HG03175 (cell line): ENCODE data around the gene VWA8.
"Not testable (repeated sequence)": the region's sequence is repeated elsewhere in the genome, so short reads cannot be mapped to it uniquely, and the experiment has no call there.

ENCODE experiments used
- ATAC-seq: cut with Tn5 transposase; IDR thresholded peaks from one replicate; pipeline ENCODE4 v1.9.1; 2021; ENCODE audit warnings: mild to moderate bottlenecking, moderate library complexity; ENCODE audit not compliant: unreplicated experiment

Gene VWA8

GRCh38 chr13:41859565-41859964 lies 101.3 kb downstream of the VWA8 start:
- no peak for ATAC-seq

DNA sequence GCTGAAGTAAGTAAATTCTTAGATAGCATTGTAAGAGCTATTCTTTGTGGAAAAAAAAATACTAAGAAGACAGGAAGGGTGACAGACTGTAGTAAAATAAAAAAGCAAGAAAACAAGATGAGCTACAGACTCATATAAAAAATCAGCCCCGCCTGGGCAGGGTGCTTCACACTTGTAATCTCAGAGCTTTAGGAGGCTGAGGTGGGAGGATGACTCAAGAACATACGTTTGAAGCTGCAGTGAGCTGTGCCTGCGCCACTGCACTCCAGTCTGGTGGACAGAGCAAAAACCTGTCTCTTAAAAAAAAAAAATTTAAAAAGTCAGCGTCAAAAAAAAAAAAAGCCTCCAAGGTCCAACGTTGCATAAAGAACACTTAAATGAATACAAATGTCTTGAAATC lies 102.1 kb downstream of the VWA8 start:
- ATAC-seq: no peak

- ATAC-seq: no peak
Measured at GRCh38 chr13:41854758-41855157, 106.2 kb downstream of the VWA8 start.

- ATAC-seq: no peak
Measured at GRCh38 chr13:41851351-41851750, 109.6 kb downstream of the VWA8 start.

- ATAC-seq: no peak
Measured at GRCh38 chr13:41848435-41849255, 112.3 kb downstream of the VWA8 start.

GRCh38 chr13:41847216-41847615 lies 113.7 kb downstream of the VWA8 start:
- no peak for ATAC-seq

DNA sequence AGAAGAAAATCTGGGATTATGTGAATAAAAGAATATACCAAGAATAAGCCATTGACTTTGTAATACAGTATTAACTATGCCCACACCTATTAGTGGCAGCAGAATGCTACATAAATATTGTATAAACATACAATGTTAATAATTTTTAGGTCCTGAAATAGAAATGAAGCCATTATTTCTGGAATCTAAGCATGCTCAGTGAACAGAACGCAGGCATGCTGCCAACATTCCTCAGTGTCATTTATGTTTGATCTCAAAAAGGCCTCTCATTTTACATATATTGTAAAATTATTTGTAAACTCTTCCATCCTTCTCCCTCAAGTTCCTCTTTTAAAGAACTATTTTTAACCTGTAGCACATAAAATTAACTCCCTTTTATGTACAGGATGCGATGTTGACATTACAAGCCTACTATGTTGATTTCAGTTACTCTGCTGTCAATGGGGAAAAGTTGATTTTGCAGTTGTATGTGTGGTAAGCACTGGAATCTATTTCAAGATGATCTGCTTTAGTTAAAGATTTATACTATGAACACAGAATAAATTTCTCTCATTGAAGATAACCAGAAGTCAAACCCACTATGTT lies 118.8 kb downstream of the VWA8 start:
- no peak for ATAC-seq

- ATAC-seq: no peak
Measured at GRCh38 chr13:41837629-41838028, 123.3 kb downstream of the VWA8 start.

- no peak for ATAC-seq
Measured at GRCh38 chr13:41835871-41836270, 125.0 kb downstream of the VWA8 start.

DNA sequence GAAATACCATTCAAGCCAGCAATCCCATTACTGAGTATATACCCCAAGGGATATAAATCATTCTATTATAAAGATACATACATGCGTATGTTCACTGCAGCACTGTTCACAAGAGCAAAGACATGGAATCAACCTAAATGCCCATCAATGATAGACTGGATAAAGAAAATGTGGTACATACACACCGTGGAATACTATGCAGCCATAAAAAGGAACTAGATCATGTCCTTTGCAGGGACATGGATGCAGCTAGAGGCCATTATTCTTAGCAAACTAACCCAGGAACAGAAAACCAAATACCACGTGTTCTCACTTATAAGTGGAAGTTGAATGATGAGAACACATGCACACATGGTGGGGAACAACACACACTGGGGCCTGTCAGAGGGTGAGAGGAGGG lies 126.2 kb downstream of the VWA8 start:
- not testable (repeated sequence) for ATAC-seq

DNA sequence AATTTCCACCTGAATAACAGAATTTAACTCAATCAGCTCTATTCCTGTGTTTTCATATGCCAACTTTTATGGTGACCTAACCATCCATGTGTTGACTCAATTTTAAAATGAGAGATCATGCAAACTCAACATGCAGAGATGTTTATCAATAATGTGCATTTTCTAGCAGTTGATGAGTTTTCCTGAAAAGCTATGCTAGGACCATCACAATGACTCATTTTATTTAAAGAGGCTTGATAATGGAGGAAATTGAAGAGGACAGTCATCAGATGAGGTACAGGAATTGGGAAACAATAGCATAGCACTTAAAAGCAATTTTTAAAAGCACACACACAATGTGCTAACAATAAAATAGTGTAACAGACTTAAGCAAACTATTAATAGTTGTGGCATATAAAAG lies 127.1 kb downstream of the VWA8 start:
- no peak for ATAC-seq

GRCh38 chr13:41833201-41833600 lies 127.7 kb downstream of the VWA8 start:
- no peak for ATAC-seq

GRCh38 chr13:41827507-41828213 lies 133.2 kb downstream of the VWA8 start:
- no peak for ATAC-seq

DNA sequence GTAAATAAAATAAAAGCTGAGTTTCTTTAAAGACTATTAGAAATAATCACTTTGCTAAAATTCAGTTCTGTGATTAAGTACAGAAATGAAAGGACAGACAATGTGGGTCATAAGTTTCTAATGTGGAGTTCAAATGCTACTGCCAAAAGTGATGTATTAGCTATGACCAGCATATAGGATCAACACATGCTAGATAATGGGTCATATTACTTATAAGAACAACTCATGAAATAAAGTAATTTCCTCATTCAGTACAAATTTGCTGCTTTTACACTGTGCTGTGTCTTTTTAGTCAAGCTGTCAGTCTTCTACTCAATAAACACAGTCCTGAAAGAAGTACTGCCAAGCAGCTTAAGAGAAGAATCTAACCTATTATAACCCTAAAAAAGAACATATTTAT lies 135.2 kb downstream of the VWA8 start:
- no peak for ATAC-seq

DNA sequence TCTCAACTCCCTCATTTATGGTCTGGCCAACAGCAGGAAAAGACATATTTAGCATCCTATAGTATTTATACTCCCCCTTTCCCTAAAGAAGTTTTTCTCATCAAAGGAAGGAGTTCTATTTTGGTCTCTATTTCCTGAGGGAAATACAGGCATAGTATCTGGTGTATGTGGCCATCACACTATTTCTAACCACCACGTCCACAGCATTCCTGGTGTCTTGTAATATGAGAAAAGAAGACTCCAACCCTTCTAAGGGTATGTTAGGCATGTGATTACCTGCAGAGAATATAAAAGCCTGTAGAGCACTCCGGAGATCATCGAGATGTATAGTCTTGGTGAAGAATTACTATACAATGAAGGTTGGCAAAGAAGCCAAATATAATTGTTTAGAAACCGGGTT lies 137.4 kb downstream of the VWA8 start:
- no peak for ATAC-seq

DNA sequence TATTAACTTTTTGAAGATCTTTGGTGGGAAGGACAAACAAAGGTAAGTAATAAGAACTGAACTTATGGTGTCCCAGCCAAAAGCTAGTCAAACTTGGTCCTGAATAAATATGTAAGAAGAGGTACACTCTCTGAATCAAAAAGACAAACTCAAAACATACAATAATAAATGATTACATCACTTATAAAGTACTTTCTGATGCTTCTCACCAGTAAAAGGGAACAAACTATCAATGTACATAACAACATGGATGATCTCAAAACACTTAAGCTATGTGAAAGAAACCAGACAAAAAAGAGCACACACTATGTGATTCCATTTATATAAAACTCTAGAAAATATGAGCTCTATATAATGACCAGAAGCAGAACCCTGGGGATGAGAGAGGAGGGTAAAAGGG lies 138.3 kb downstream of the VWA8 start:
- no peak for ATAC-seq

DNA sequence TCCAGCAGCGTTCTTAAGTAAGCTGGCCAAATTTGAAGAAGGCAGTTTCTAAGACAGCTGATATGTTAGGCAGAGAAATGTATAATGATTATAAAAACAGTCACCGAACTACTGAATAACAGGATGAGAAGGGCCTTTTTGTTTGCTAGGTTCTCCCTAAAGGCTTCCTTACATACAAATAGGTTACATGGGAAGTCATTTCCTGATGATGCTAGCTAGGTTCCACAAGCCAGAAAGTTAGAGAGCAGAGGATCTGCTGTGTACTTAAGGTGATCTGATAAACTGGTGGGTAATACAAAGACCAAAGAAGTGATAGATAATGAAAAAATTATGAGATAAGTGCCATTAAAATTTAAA lies 139.7 kb downstream of the VWA8 start:
- ATAC-seq: no peak

GRCh38 chr13:41820581-41821237 lies 140.2 kb downstream of the VWA8 start:
- ATAC-seq: no peak

DNA sequence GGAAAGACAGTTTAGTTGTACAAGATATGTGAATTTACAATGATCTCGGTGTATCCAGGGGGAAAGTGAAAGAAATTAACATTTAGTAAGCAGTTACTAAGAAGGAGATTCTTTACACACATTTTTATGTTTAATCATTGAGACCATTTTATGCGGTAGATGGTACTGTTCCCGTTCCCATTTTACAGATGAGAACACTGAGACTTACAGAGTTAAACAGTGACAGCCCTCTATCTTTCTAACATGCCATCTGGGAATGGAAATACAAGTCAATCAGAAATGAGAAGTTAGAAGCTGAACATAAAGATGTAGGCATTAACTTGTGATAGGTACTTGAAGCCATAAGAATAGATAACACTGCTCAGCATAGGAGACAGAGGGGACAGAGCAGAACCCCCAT lies 144.9 kb downstream of the VWA8 start:
- no peak for ATAC-seq

- ATAC-seq: no peak
Measured at GRCh38 chr13:41813426-41813825, 147.5 kb downstream of the VWA8 start.

DNA sequence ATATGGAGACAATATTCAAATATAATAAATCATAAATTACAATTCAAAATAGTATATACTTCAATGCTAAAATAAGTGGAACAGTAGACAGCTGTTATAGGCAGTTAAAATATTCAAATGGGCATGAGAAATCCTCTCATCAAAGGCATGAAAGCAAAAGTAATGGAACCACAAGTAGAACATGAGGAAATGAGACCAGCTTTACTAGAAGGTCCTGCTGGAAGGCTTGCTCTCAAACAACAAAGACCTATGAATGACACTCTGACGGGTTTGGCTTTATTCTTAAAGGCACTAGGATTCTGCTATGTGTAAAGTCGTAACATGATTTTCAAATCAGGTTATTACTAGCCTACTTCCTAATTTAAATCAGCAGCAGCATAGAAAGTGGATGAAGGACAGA lies 148.1 kb downstream of the VWA8 start:
- ATAC-seq: peak; percentile 68

DNA sequence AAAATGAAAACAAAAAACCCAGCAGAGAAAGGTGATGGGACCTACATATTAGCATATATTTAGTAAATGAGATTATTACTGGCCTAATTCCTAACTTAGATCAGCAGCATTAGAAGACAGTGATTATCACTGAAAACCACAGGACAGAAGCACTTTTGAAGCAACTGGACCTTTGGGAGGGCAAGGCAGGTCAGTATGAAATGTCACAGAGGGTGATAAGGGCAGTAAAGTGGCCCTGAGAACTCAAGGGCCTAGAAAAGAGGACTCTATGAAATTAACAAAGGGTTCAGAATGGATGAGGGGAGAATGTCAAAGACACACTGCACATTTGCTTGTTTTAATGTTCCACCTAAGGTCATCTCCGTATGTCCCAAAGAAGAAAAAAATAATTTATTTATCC lies 148.7 kb downstream of the VWA8 start:
- no peak for ATAC-seq
